ENCODE measurements around the gene TYMP. TPM values are rescaled to one million over a fixed set of nuclear protein-coding genes. Genes with fewer than 3 reads are reported as not detected.

Gene TYMP
- polyA plus RNA-seq, 1 of the 3 experiments (the other 2 are of a cell fraction) = 1.7 TPM

GRCh38 chr22:50569896-50570535, 40.2 kb upstream of the TYMP start:
- Histone ChIP-seq H3K9me2 (no peaks in the 10 kb centered on the region), H3F3A (replicated peaks; ENCODE audit: insufficient read depth) (no peaks in the 10 kb centered on the region), H3K36me3 (replicated peaks in 1 of 2; ENCODE audit: control insufficient read depth in 1 of 2, insufficient read depth in 2 of 2, low read length in 1 of 2) (peaks cover 0 to 56% of the 10 kb centered on the region in 2 experiments), H3K79me2 (ENCODE audit: insufficient read depth) (no peaks in the 10 kb centered on the region), H3K4me1 (ENCODE audit: control insufficient read depth in 1 of 2, insufficient read depth in 2 of 2, low read depth in 1 of 2, low read length in 1 of 2) (no peaks in the 10 kb centered on the region), H3K27ac (ENCODE audit: low read depth in 2 of 2, low read length in 1 of 2) (no peak overlapping the region), H3K9ac (no peak overlapping the region), H4K20me1 (ENCODE audit: insufficient read depth) (no peaks in the 10 kb centered on the region), H3K27me3 (ENCODE audit: insufficient read depth) (no peaks in the 10 kb centered on the region), H3K4me3 (ENCODE audit: low read depth in 2 of 2, low read length in 1 of 2) (no peak overlapping the region), H2AFZ (ENCODE audit: low read depth) (no peak overlapping the region), H3K4me2 (no peak overlapping the region), H3K9me3 (no peaks in the 10 kb centered on the region)
- WGBS (ENCODE audit: low lambda C conversion rate) = 100% methylated on average over 3 of the region's 13 CpGs
- DNase-seq = no peak
- ChIA-PET CTCF (interaction anchor here (0.9 to 1.6 kb wide), 3 partner anchors 44 to 72 kb away, joined by 3 to 5 read pairs (median 3); partner anchors contain the start of gene SCO2), POLR2A (interaction anchor here (0.9 kb wide), 1 partner anchor 12 kb away, joined by 4 read pairs; no protein-coding TSS in a partner anchor)
- TF ChIP-seq USF1 (IDR thresholded peaks at IDR 0.05; ENCODE audit: borderline replicate concordance, low read depth) = no peak
- TF ChIP-seq TEAD4 (IDR thresholded peaks at IDR 0.05; ENCODE audit: borderline replicate concordance, insufficient read depth) = no peak
- TF ChIP-seq CHD2 (IDR thresholded peaks at IDR 0.05; ENCODE audit: low read length, partially characterized antibody) = no peak
- TF ChIP-seq IRF3 (IDR thresholded peaks at IDR 0.05; ENCODE audit: low read depth, low read length) = no peak
- TF ChIP-seq USF2 (IDR thresholded peaks at IDR 0.05; ENCODE audit: borderline replicate concordance, low read depth, low read length) = no peak

- Histone ChIP-seq H3K9me3 (no peaks in the 10 kb centered on the region), H3K4me2 (no peak overlapping the region), H3K4me3 (ENCODE audit: low read depth in 2 of 2, low read length in 1 of 2) (no peak overlapping the region), H3K79me2 (ENCODE audit: insufficient read depth) (no peaks in the 10 kb centered on the region), H2AFZ (ENCODE audit: low read depth) (no peak overlapping the region), H3K27ac (ENCODE audit: low read depth in 2 of 2, low read length in 1 of 2) (no peak overlapping the region), H3K9me2 (no peaks in the 10 kb centered on the region), H3K9ac (no peak overlapping the region), H3F3A (replicated peaks; ENCODE audit: insufficient read depth) (no peaks in the 10 kb centered on the region), H3K36me3 (replicated peaks in 1 of 2; ENCODE audit: control insufficient read depth in 1 of 2, insufficient read depth in 2 of 2, low read length in 1 of 2) (peaks cover 0 to 53% of the 10 kb centered on the region in 2 experiments), H3K4me1 (ENCODE audit: control insufficient read depth in 1 of 2, insufficient read depth in 2 of 2, low read depth in 1 of 2, low read length in 1 of 2) (no peaks in the 10 kb centered on the region), H3K27me3 (ENCODE audit: insufficient read depth) (no peaks in the 10 kb centered on the region), H4K20me1 (ENCODE audit: insufficient read depth) (no peaks in the 10 kb centered on the region)
- CTCF ChIA-PET = interaction anchor here (0.9 to 1.6 kb wide), 3 partner anchors 43 to 52 kb away, joined by 3 to 5 read pairs (median 3); partner anchors contain the start of gene SCO2
- POLR2A ChIA-PET = no interaction called here
- no peak for DNase-seq
- WGBS (ENCODE audit: low lambda C conversion rate) = 90% methylated on average over 2 of the region's 8 CpGs
- no peak for TF ChIP-seq YY1 (IDR thresholded peaks at IDR 0.05; ENCODE audit: low read depth)
- no peak for TF ChIP-seq ELF1 (IDR thresholded peaks at IDR 0.05)
- TF ChIP-seq USF2 (IDR thresholded peaks at IDR 0.05; ENCODE audit: borderline replicate concordance, low read depth, low read length) = no peak
- no peak for TF ChIP-seq REST (IDR thresholded peaks at IDR 0.05; ENCODE audit: low read depth, low read length)
- no peak for TF ChIP-seq GABPA (IDR thresholded peaks at IDR 0.05; ENCODE audit: low read depth)
- TF ChIP-seq IRF3 (IDR thresholded peaks at IDR 0.05; ENCODE audit: low read depth, low read length) = no peak
- TF ChIP-seq RXRA (IDR thresholded peaks at IDR 0.05; ENCODE audit: borderline replicate concordance, low read depth) = no peak
- TF ChIP-seq RAD21 (IDR thresholded peaks at IDR 0.05; ENCODE audit: low read length) = no peak
- no peak for TF ChIP-seq TEAD4 (IDR thresholded peaks at IDR 0.05; ENCODE audit: borderline replicate concordance, insufficient read depth)
- TF ChIP-seq FOXJ3 (CRISPR knock-in tag; IDR thresholded peaks at IDR 0.05) = no peak
- TF ChIP-seq SIN3A (IDR thresholded peaks at IDR 0.05; ENCODE audit: borderline replicate concordance, low read depth, low read length) = no peak
- no peak for TF ChIP-seq POLR2AphosphoS5 (IDR thresholded peaks at IDR 0.05; ENCODE audit: low read depth, low read length)
- no peak for TF ChIP-seq SMC3 (IDR thresholded peaks at IDR 0.05; ENCODE audit: low read depth, low read length)
- no peak for TF ChIP-seq MEF2A (IDR thresholded peaks at IDR 0.05; ENCODE audit: borderline replicate concordance, low read depth)
- TF ChIP-seq NRF1 (IDR thresholded peaks at IDR 0.05; ENCODE audit: low read depth, low read length) = no peak
Measured at GRCh38 chr22:50569041-50569459, 39.2 kb upstream of the TYMP start.

All from SK-N-SH (cell line).